Measurements from ENCODE around the gene PEX16. TPM values are rescaled to one million over a fixed set of nuclear protein-coding genes. Genes with fewer than 3 reads are reported as not detected.
A peak's percentile ranks its signal among the peaks of the same experiment; 100 is the strongest.

Gene PEX16
- total RNA-seq, 2 experiments from 2014 or later, result 45.9 to 53.9 TPM

GRCh38 chr11:45880772-45881570 is 36.7 kb downstream of the PEX16 start:
- no peak overlapping the region for H3K4me3 Mint-ChIP-seq
- H3K27ac Mint-ChIP-seq, result no peak overlapping the region
- ATAC-seq (no peak), DNase-seq (no peak)
- H3K36me3 Mint-ChIP-seq, result no peaks in the 10 kb centered on the region
- peaks cover 9% of the 10 kb centered on the region for H3K4me1 Mint-ChIP-seq
- no peaks in the 10 kb centered on the region for H3K9me3 Mint-ChIP-seq (ENCODE audit: low read depth)
- CTCF ChIA-PET, result no interaction called here
- H3K27me3 Mint-ChIP-seq, result no peaks in the 10 kb centered on the region

- H3K9me3 Mint-ChIP-seq (ENCODE audit: low read depth), result no peaks in the 10 kb centered on the region
- no peaks in the 10 kb centered on the region for H3K27me3 Mint-ChIP-seq
- no peak overlapping the region for H3K4me3 Mint-ChIP-seq
- peaks cover 6% of the 10 kb centered on the region for H3K4me1 Mint-ChIP-seq
- DNase-seq (no peak), ATAC-seq (no peak)
- no peak overlapping the region for H3K27ac Mint-ChIP-seq
- CTCF ChIA-PET, result no interaction called here
- peaks cover 2% of the 10 kb centered on the region for H3K36me3 Mint-ChIP-seq
These were observed 37.6 kb downstream of the PEX16 start for GRCh38 chr11:45879803-45880686.

- Mint-ChIP-seq H3K4me3 (no peak overlapping the region), H3K4me1 (no peaks in the 10 kb centered on the region), H3K27ac (no peak overlapping the region), H3K27me3 (no peaks in the 10 kb centered on the region), H3K36me3 (peaks cover 5% of the 10 kb centered on the region), H3K9me3 (ENCODE audit: low read depth) (no peaks in the 10 kb centered on the region)
- CTCF ChIA-PET, result no interaction called here
- ATAC-seq (no peak), DNase-seq (no peak)
These were observed 39.8 kb downstream of the PEX16 start for GRCh38 chr11:45877845-45878244.

- Mint-ChIP-seq H3K36me3 (peaks cover 5% of the 10 kb centered on the region), H3K4me3 (no peak overlapping the region), H3K4me1 (no peaks in the 10 kb centered on the region), H3K27me3 (no peaks in the 10 kb centered on the region), H3K27ac (no peak overlapping the region), H3K9me3 (ENCODE audit: low read depth) (no peaks in the 10 kb centered on the region)
- CTCF ChIA-PET, result no interaction called here
- no peak for ATAC-seq
- no peak for DNase-seq
These were observed 40.5 kb downstream of the PEX16 start for GRCh38 chr11:45877221-45877620.

GRCh38 chr11:45876401-45876800 is 41.3 kb downstream of the PEX16 start:
- Mint-ChIP-seq H3K27ac (no peak overlapping the region), H3K27me3 (no peaks in the 10 kb centered on the region), H3K9me3 (ENCODE audit: low read depth) (no peaks in the 10 kb centered on the region), H3K4me1 (no peaks in the 10 kb centered on the region), H3K4me3 (no peak overlapping the region), H3K36me3 (peaks cover 6% of the 10 kb centered on the region)
- CTCF ChIA-PET, result interaction anchor here (1.3 to 1.4 kb wide), 2 partner anchors 88 to 105 kb away, joined by 4 read pairs; no protein-coding TSS in a partner anchor
- no peak for ATAC-seq
- no peak for DNase-seq

GRCh38 chr11:45872651-45873356 is 44.9 kb downstream of the PEX16 start:
- H3K4me1 Mint-ChIP-seq, result no peaks in the 10 kb centered on the region
- DNase-seq, result peak; percentile 54
- no peak overlapping the region for H3K27ac Mint-ChIP-seq
- ATAC-seq, result peak; percentile 80
- H3K4me3 Mint-ChIP-seq, result no peak overlapping the region
- CTCF ChIA-PET, result interaction anchor here (0.7 to 4.0 kb wide), 18 partner anchors 10 to 437 kb away, joined by 3 to 24 read pairs (median 3); partner anchors contain the start of gene CREB3L1
- H3K9me3 Mint-ChIP-seq (ENCODE audit: low read depth), result no peaks in the 10 kb centered on the region
- H3K27me3 Mint-ChIP-seq, result no peaks in the 10 kb centered on the region
- peaks cover 8% of the 10 kb centered on the region for H3K36me3 Mint-ChIP-seq

- H3K36me3 Mint-ChIP-seq, result peaks cover 10% of the 10 kb centered on the region
- ATAC-seq, result no peak
- CTCF ChIA-PET, result interaction anchor here (1.2 to 4.0 kb wide), 3 partner anchors 135 to 405 kb away, joined by 3 to 24 read pairs (median 3); partner anchors contain the start of gene CREB3L1
These were observed 46.0 kb downstream of the PEX16 start for GRCh38 chr11:45871638-45872037.

GRCh38 chr11:45870706-45871105 is 47.0 kb downstream of the PEX16 start:
- Mint-ChIP-seq H3K9me3 (ENCODE audit: low read depth) (no peaks in the 10 kb centered on the region), H3K27ac (no peak overlapping the region), H3K27me3 (no peaks in the 10 kb centered on the region), H3K4me3 (no peak overlapping the region), H3K4me1 (no peaks in the 10 kb centered on the region), H3K36me3 (peaks cover 10% of the 10 kb centered on the region)
- DNase-seq (no peak), ATAC-seq (no peak)
- CTCF ChIA-PET, result no interaction called here

More at GRCh38 chr11:45871638-45872037, 46.0 kb downstream of the PEX16 start:
- Mint-ChIP-seq H3K27ac (no peak overlapping the region), H3K27me3 (no peaks in the 10 kb centered on the region), H3K9me3 (ENCODE audit: low read depth) (no peaks in the 10 kb centered on the region), H3K4me1 (no peaks in the 10 kb centered on the region), H3K4me3 (no peak overlapping the region)
- no peak for DNase-seq

GRCh38 chr11:45869551-45869950 is 48.1 kb downstream of the PEX16 start:
- Mint-ChIP-seq H3K36me3 (peaks cover 8% of the 10 kb centered on the region), H3K4me1 (no peaks in the 10 kb centered on the region), H3K4me3 (no peak overlapping the region), H3K9me3 (ENCODE audit: low read depth) (no peaks in the 10 kb centered on the region), H3K27ac (no peak overlapping the region), H3K27me3 (no peaks in the 10 kb centered on the region)
- DNase-seq (no peak), ATAC-seq (no peak)
- CTCF ChIA-PET, result no interaction called here

GRCh38 chr11:45864041-45864440 is 53.6 kb downstream of the PEX16 start:
- Mint-ChIP-seq H3K9me3 (ENCODE audit: low read depth) (no peaks in the 10 kb centered on the region), H3K4me3 (no peak overlapping the region), H3K27ac (no peak overlapping the region), H3K27me3 (no peaks in the 10 kb centered on the region), H3K4me1 (no peaks in the 10 kb centered on the region), H3K36me3 (peaks cover 10% of the 10 kb centered on the region)
- CTCF ChIA-PET, result interaction anchor here (1.4 kb wide), 1 partner anchor 21 kb away, joined by 3 read pairs; no protein-coding TSS in a partner anchor
- ATAC-seq (no peak), DNase-seq (no peak)

GRCh38 chr11:45860764-45861510 is 56.7 kb downstream of the PEX16 start:
- DNase-seq (no peak), ATAC-seq (no peak)
- no peaks in the 10 kb centered on the region for H3K9me3 Mint-ChIP-seq (ENCODE audit: low read depth)
- no peak overlapping the region for H3K4me3 Mint-ChIP-seq
- peaks cover 12% of the 10 kb centered on the region for H3K36me3 Mint-ChIP-seq
- H3K27me3 Mint-ChIP-seq, result no peaks in the 10 kb centered on the region
- H3K27ac Mint-ChIP-seq, result no peak overlapping the region
- CTCF ChIA-PET, result interaction anchor here (0.6 to 2.3 kb wide), 3 partner anchors 12 to 18 kb away, joined by 3 to 8 read pairs (median 3); no protein-coding TSS in a partner anchor
- no peaks in the 10 kb centered on the region for H3K4me1 Mint-ChIP-seq

- H3K4me3 Mint-ChIP-seq, result no peak overlapping the region
- no peak overlapping the region for H3K27ac Mint-ChIP-seq
- CTCF ChIA-PET, result interaction anchor here (0.6 kb wide), 1 partner anchor 13 kb away, joined by 3 read pairs; no protein-coding TSS in a partner anchor
- H3K36me3 Mint-ChIP-seq, result peaks cover 12% of the 10 kb centered on the region
- DNase-seq (no peak), ATAC-seq (no peak)
- H3K27me3 Mint-ChIP-seq, result no peaks in the 10 kb centered on the region
- H3K4me1 Mint-ChIP-seq, result no peaks in the 10 kb centered on the region
- H3K9me3 Mint-ChIP-seq (ENCODE audit: low read depth), result no peaks in the 10 kb centered on the region
These were observed 57.3 kb downstream of the PEX16 start for GRCh38 chr11:45860348-45860747.
